Keratinocyte (primary cell): Measurements from ENCODE around the gene DDT. TPM values are rescaled to one million over a fixed set of nuclear protein-coding genes. Genes with fewer than 3 reads are reported as not detected.
"Not testable (repeated sequence)": the region's sequence is repeated elsewhere in the genome, so short reads cannot be mapped to it uniquely, and the experiment has no call there.

Experiments
- DNase-seq: peaks from one replicate; pipeline ENCODE4 v3.0.0-alpha.2; 2011; ENCODE audit warnings: low read depth, missing footprints, low spot score
- FAIRE-seq: peaks from 2 replicates; lab custom pipeline; 2011; peaks lifted over from hg19 to GRCh38; lab: Jason Lieb, UNC
- H2AFZ ChIP-seq: 2 replicates; pipeline ENCODE4 v1.6.0; 2012; ENCODE audit warnings: low read length, control low read depth, inconsistent platforms; ENCODE audit not compliant: control insufficient read depth
- H3K27ac ChIP-seq: 2 replicates; pipeline ENCODE4 v1.5.1; 2011; ENCODE audit warnings: low read length; ENCODE audit not compliant: control insufficient read depth, insufficient read depth
- H3K27me3 ChIP-seq: 3 replicates; pipeline ENCODE4 v1.6.0; 2011; ENCODE audit warnings: low read length; ENCODE audit not compliant: control insufficient read depth, insufficient read depth; ENCODE audit errors: extremely low read depth
- H3K36me3 ChIP-seq, 2 experiments: 2 replicates in 1 of 2; 3 replicates in 1 of 2; pipeline ENCODE4 v1.5.1; 2011; ENCODE audit warnings: low read length in 2 of 2, mild to moderate bottlenecking in 1 of 2; ENCODE audit not compliant: control insufficient read depth in 2 of 2, insufficient read depth in 2 of 2; ENCODE audit errors: extremely low read depth in 1 of 2
- H3K4me1 ChIP-seq: 3 replicates; pipeline ENCODE4 v1.5.1; 2011; ENCODE audit warnings: low read length; ENCODE audit not compliant: control insufficient read depth, insufficient read depth; ENCODE audit errors: extremely low read depth
- H3K4me2 ChIP-seq: 3 replicates; pipeline ENCODE4 v1.6.0; 2011; ENCODE audit warnings: low read depth, low read length; ENCODE audit not compliant: control insufficient read depth, insufficient read depth; ENCODE audit errors: extremely low read depth
- H3K4me3 ChIP-seq, 3 experiments: fragments of 200-600 bp in 1 of 3; sonication (generic) in 1 of 3; 2 replicates in 2 of 3; 3 replicates in 1 of 3; pipeline ENCODE4 v1.5.1; 2011 to 2016; ENCODE audit warnings: low read length in 3 of 3, mild to moderate bottlenecking in 3 of 3, control low read depth in 2 of 3, inconsistent platforms in 1 of 3, low read depth in 1 of 3, mixed read lengths in 1 of 3, mixed run types in 1 of 3, moderate library complexity in 1 of 3; ENCODE audit not compliant: control insufficient read depth in 2 of 3, insufficient read depth in 2 of 3; ENCODE audit errors: extremely low read depth in 1 of 3
- H3K79me2 ChIP-seq: 2 replicates; pipeline ENCODE4 v1.6.0; 2012; ENCODE audit warnings: low read length; ENCODE audit not compliant: control insufficient read depth, insufficient read depth
- H3K9ac ChIP-seq: 3 replicates; pipeline ENCODE4 v1.6.0; 2011; ENCODE audit warnings: low read length; ENCODE audit not compliant: control insufficient read depth, insufficient read depth; ENCODE audit errors: extremely low read depth
- H3K9me1 ChIP-seq: 3 replicates; pipeline ENCODE4 v1.6.0; 2011; ENCODE audit warnings: low read length; ENCODE audit not compliant: control insufficient read depth, insufficient read depth; ENCODE audit errors: extremely low read depth
- H3K9me3 ChIP-seq: 2 replicates; pipeline ENCODE4 v1.5.1; 2012; ENCODE audit warnings: low read depth, low read length; ENCODE audit not compliant: control insufficient read depth
- H4K20me1 ChIP-seq: 3 replicates; pipeline ENCODE4 v1.6.0; 2011; ENCODE audit warnings: low read length; ENCODE audit not compliant: control insufficient read depth, insufficient read depth; ENCODE audit errors: extremely low read depth
- CTCF ChIP-seq, 3 experiments: IDR thresholded peaks in 1 of 3; conservative IDR thresholded peaks in 1 of 3; optimal IDR thresholded peaks in 1 of 3; 2 replicates in 2 of 3; 3 replicates in 1 of 3; pipeline versions ENCODE3 to v1.5.1; 2011; ENCODE audit warnings: low read length in 3 of 3, mild to moderate bottlenecking in 3 of 3, moderate library complexity in 2 of 3, control low read depth in 1 of 3, inconsistent platforms in 1 of 3; ENCODE audit not compliant: insufficient read depth in 2 of 3; ENCODE audit errors: extremely low read depth in 1 of 3
- EZH2 ChIP-seq: IDR thresholded peaks from one replicate; pipeline ENCODE4 v1.6.1; 2012; ENCODE audit warnings: inconsistent platforms, mild to moderate bottlenecking, low read length, moderate library complexity
- dilution Hi-C: fragments of 300-500 bp; cut with MboI; formaldehyde crosslinking; loops from one replicate; pipeline ENCODE4 v1.7.0; 2020; ENCODE audit warnings: low sequenced_read_pairs; ENCODE audit not compliant: extremely low pct_ligation_motif_present
- polyA plus RNA-seq, 5 experiments: library from polyadenylated mRNA; depleted of rRNA in 3 of 5; stranded (reverse) in 3 of 5; stranded (forward) in 1 of 5; unstranded in 1 of 5; fragments of >200 nt; gene quantifications; 1 replicate in 1 of 5; 2 replicates in 3 of 5; 3 replicates in 1 of 5; pipeline versions ENCODE4 v1.2.1 to v1.2.3, GENCODE V29; 2011 to 2012; ENCODE audit warnings: missing spikeins in 2 of 5, low read depth in 1 of 5, low replicate concordance in 1 of 5

Gene DDT
- polyA plus RNA-seq, 1 donor (not counting 4 experiments of a cell fraction or from before 2014, with no cell fraction given), result 151 TPM

GRCh38 chr22:23974836-23975352 is 653 bp upstream of the DDT start:
- H3K9ac ChIP-seq, H3K27ac ChIP-seq, H4K20me1 ChIP-seq, H3K4me2 ChIP-seq, H3K27me3 ChIP-seq, FAIRE-seq, H3K4me3 ChIP-seq, H3K4me1 ChIP-seq, H2AFZ ChIP-seq, dilution Hi-C loops, DNase-seq, H3K9me3 ChIP-seq, H3K9me1 ChIP-seq: not testable (repeated sequence)
- Histone ChIP-seq H3K36me3 (peaks cover 12 to 13% of the 10 kb centered on the region in 2 experiments), H3K79me2 (peaks cover 20% of the 10 kb centered on the region)

- FAIRE-seq, result peak; percentile 44
- H3K27ac ChIP-seq, H3K9me3 ChIP-seq, H3K4me1 ChIP-seq, dilution Hi-C loops, H4K20me1 ChIP-seq, DNase-seq, H3K27me3 ChIP-seq, H2AFZ ChIP-seq, H3K9ac ChIP-seq, H3K4me2 ChIP-seq, H3K9me1 ChIP-seq, H3K4me3 ChIP-seq: not testable (repeated sequence)
- Histone ChIP-seq H3K79me2 (peaks cover 29% of the 10 kb centered on the region), H3K36me3 (peaks cover 16 to 18% of the 10 kb centered on the region in 2 experiments)
These were observed 2.3 kb downstream of the DDT start for GRCh38 chr22:23971927-23972326.

- DNase-seq (no peak), FAIRE-seq (no peak)
- no peaks in the 10 kb centered on the region for H3K9me1 ChIP-seq
- no peaks in the 10 kb centered on the region for H3K27me3 ChIP-seq
- H3K9ac ChIP-seq, result no peak overlapping the region
- H3K4me2 ChIP-seq, result no peak overlapping the region
- H3K36me3 ChIP-seq, result peaks cover 16 to 18% of the 10 kb centered on the region in 2 experiments
- dilution Hi-C loops, result no loop called here
- no peak for TF ChIP-seq CTCF (optimal IDR thresholded peaks at IDR 0.05 in 1 of 3, IDR thresholded peaks at IDR 0.05 in 1 of 3, conservative IDR thresholded peaks at IDR 0.05 in 1 of 3; ENCODE audit: extremely low read depth in 1 of 3, insufficient read depth in 2 of 3, low read length in 3 of 3)
- TF ChIP-seq EZH2, result no peak
- H3K4me1 ChIP-seq, result peaks cover 3% of the 10 kb centered on the region
- H3K79me2 ChIP-seq, result peaks cover 29% of the 10 kb centered on the region
- no peaks in the 10 kb centered on the region for H4K20me1 ChIP-seq
- no peak overlapping the region for H3K4me3 ChIP-seq
- no peaks in the 10 kb centered on the region for H3K9me3 ChIP-seq
- H3K27ac ChIP-seq, result no peak overlapping the region
- no peak overlapping the region for H2AFZ ChIP-seq
These were observed 3.3 kb downstream of the DDT start for GRCh38 chr22:23970816-23971486.
